ENCODE results near the gene CERKL. TPM values are rescaled to one million over a fixed set of nuclear protein-coding genes. Genes with fewer than 3 reads are reported as not detected.
A peak's percentile ranks its signal among the peaks of the same experiment; 100 is the strongest.
"Not testable (repeated sequence)": the region's sequence is repeated elsewhere in the genome, so short reads cannot be mapped to it uniquely, and the experiment has no call there.

The CERKL gene
- total RNA-seq (8.0 TPM), polyA plus RNA-seq (ENCODE audit: insufficient read depth, low read depth, low replicate concordance) (7.8 TPM)
- long read RNA-seq, donor 1: 0 reads
- long read RNA-seq, donor 2, partial matches to known transcripts: 15 of 16 reads
- long read RNA-seq, donor 2, other reads (novel, unspliced or antisense): 0 of 16 reads
- long read RNA-seq, donor 3: 0 reads
- long read RNA-seq, donor 4: 0 reads
- long read RNA-seq, donor 5: 0 reads
- long read RNA-seq, donor 6: 0 reads
- long read RNA-seq, donor 7, transcript CERKL-206 (13 exons, 3,208 nt): major isoform, 6 of 14 reads
- long read RNA-seq, donor 7, partial matches to known transcripts: 0 of 14 reads
- long read RNA-seq, donor 7, other reads (novel, unspliced or antisense): 5 of 14 reads
- long read RNA-seq, donor 8, partial matches to known transcripts: 0 of 1 reads
- long read RNA-seq, donor 8, other reads (novel, unspliced or antisense): 0 of 1 reads
- long read RNA-seq, donor 9, partial matches to known transcripts: 0 of 1 reads
- long read RNA-seq, donor 9, other reads (novel, unspliced or antisense): 0 of 1 reads
- long read RNA-seq, donor 10, partial matches to known transcripts: 0 of 1 reads
- long read RNA-seq, donor 10, other reads (novel, unspliced or antisense): 0 of 1 reads

- no peaks in the 10 kb centered on the region for H3K27me3 ChIP-seq (ENCODE audit: control insufficient read depth, insufficient read depth, low read length)
- no peaks in the 10 kb centered on the region for H3K9me3 ChIP-seq (ENCODE audit: control insufficient read depth in 2 of 3, insufficient read depth in 1 of 3, low read length in 3 of 3)
- no peak for TF ChIP-seq CTCF (IDR thresholded peaks at IDR 0.05; ENCODE audit: borderline replicate concordance, extremely low read depth, insufficient read depth)
- DNase-seq (peak; percentile 57 to 93 (median 72)), FAIRE-seq (no peak)
- H3K27ac ChIP-seq (ENCODE audit: low read depth in 2 of 2, low read length in 2 of 2): peak within 1 kb of the TSS; percentile 33 to 66
- no peaks in the 10 kb centered on the region for H3K36me3 ChIP-seq (ENCODE audit: control insufficient read depth in 2 of 3, insufficient read depth in 3 of 3, low read length in 3 of 3)
- intact Hi-C loops (cut with DNase I): no loop called here
- peaks cover 0 to 6% (median 5%) of the 10 kb centered on the region in 3 donors for H3K4me1 ChIP-seq (ENCODE audit: control insufficient read depth in 2 of 3, insufficient read depth in 2 of 3, low read depth in 1 of 3, low read length in 3 of 3)
- H3K9ac ChIP-seq (ENCODE audit: low read length in 3 of 3): peak within 1 kb of the TSS in 2 of 3 donors; percentile 8 to 13
- H3K4me3 ChIP-seq (ENCODE audit: low read length in 3 of 3): peak within 1 kb of the TSS; percentile 31 to 66 (median 62)
Measured at GRCh38 chr2:181656450-181657291, at the start of gene CERKL. TSS of gene CERKL (minus strand) at chr2:181657105. CDS start at chr2:181657006, 99 bp downstream.

DNA sequence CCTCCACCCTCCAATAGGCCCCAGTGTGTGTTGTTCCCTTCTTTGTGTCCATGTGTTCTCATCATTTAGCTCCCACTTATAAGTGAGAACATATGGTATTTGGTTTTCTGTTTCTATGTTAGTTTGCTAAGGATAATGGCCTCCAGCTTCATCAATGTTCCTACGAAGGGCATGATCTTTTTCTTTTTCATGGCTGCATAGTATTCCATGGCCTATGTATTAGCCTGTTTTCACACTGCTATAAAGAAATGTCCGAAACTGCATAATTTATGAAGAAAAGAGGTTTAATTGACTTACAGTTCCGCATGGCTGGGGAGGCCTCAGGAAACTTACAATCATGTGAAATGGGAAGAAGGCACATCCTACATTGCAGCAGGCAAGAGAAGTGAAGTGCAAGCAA lies 45.6 kb upstream of the CERKL start:
- intact Hi-C loops (cut with DNase I); H3K9me3 ChIP-seq (ENCODE audit: control insufficient read depth in 2 of 3, insufficient read depth in 1 of 3, low read length in 3 of 3); H3K27ac ChIP-seq (ENCODE audit: low read depth in 2 of 2, low read length in 2 of 2); H3K4me3 ChIP-seq (ENCODE audit: low read length in 3 of 3); H3K36me3 ChIP-seq (ENCODE audit: control insufficient read depth in 2 of 3, insufficient read depth in 3 of 3, low read length in 3 of 3); FAIRE-seq; DNase-seq; H3K9ac ChIP-seq (ENCODE audit: low read length in 3 of 3); H3K4me1 ChIP-seq (ENCODE audit: control insufficient read depth in 2 of 3, insufficient read depth in 2 of 3, low read depth in 1 of 3, low read length in 3 of 3); H3K27me3 ChIP-seq (ENCODE audit: control insufficient read depth, insufficient read depth, low read length): not testable (repeated sequence)

DNA sequence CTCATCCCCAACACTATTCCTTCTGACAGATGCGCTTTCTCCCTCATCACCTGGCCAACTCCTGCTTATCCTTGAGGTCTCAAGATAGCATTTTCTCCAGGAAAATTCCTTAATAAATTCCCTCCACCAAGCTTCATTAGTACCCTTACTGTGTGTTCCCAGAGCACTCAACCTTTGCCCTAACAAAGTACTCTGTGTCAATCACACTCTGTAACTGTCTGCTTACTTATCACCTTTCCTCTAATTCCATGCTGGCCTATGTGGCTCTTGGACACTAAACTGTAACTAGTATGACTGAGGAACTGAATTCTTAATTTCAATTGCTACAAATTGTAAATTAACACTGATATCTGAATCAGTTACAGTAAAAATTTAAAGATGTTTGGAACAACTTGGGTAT lies 41.3 kb upstream of the CERKL start:
- Histone ChIP-seq H3K27me3 (ENCODE audit: control insufficient read depth, insufficient read depth, low read length) (no peaks in the 10 kb centered on the region), H3K9me3 (ENCODE audit: control insufficient read depth in 2 of 3, insufficient read depth in 1 of 3, low read length in 3 of 3) (no peaks in the 10 kb centered on the region), H3K9ac (ENCODE audit: low read length in 3 of 3) (no peak overlapping the region), H3K36me3 (ENCODE audit: control insufficient read depth in 2 of 3, insufficient read depth in 3 of 3, low read length in 3 of 3) (no peaks in the 10 kb centered on the region), H3K4me1 (ENCODE audit: control insufficient read depth in 2 of 3, insufficient read depth in 2 of 3, low read depth in 1 of 3, low read length in 3 of 3) (no peaks in the 10 kb centered on the region), H3K4me3 (ENCODE audit: low read length in 3 of 3) (no peak overlapping the region), H3K27ac (ENCODE audit: low read depth in 2 of 2, low read length in 2 of 2) (no peak overlapping the region)
- intact Hi-C loops (cut with DNase I): no loop called here
- no peak for DNase-seq
- FAIRE-seq: no peak
- no peak for TF ChIP-seq CTCF (IDR thresholded peaks at IDR 0.05; ENCODE audit: borderline replicate concordance, extremely low read depth, insufficient read depth)

Data from kidney (tissue), 22 donors.